ENCODE results near the gene TJP1.
"Not testable (repeated sequence)": the region's sequence is repeated elsewhere in the genome, so short reads cannot be mapped to it uniquely, and the experiment has no call there.

Gene TJP1

GRCh38 chr15:29704950-29705597, 117.2 kb downstream of the TJP1 start:
- DNase-seq (ENCODE audit: low read depth in 2 of 2), result no peak

- DNase-seq (ENCODE audit: low read depth in 2 of 2), result no peak
These were observed 121.1 kb downstream of the TJP1 start for GRCh38 chr15:29701151-29701550.

- no peak for DNase-seq (ENCODE audit: low read depth in 2 of 2)
These were observed 122.0 kb downstream of the TJP1 start for GRCh38 chr15:29700296-29700695.

GRCh38 chr15:29699791-29700190, 122.5 kb downstream of the TJP1 start:
- DNase-seq (ENCODE audit: low read depth in 2 of 2), result no peak

GRCh38 chr15:29698030-29698701, 124.1 kb downstream of the TJP1 start:
- no peak for DNase-seq (ENCODE audit: low read depth in 2 of 2)

- DNase-seq (ENCODE audit: low read depth in 2 of 2), result no peak
These were observed 125.1 kb downstream of the TJP1 start for GRCh38 chr15:29696950-29697738.

- DNase-seq (ENCODE audit: low read depth in 2 of 2), result not testable (repeated sequence)
These were observed 125.8 kb downstream of the TJP1 start for GRCh38 chr15:29696506-29696905.

GRCh38 chr15:29695489-29696167, 126.6 kb downstream of the TJP1 start:
- DNase-seq (ENCODE audit: low read depth in 2 of 2), result no peak

- DNase-seq (ENCODE audit: low read depth in 2 of 2), result no peak
These were observed 129.0 kb downstream of the TJP1 start for GRCh38 chr15:29693225-29693624.

GRCh38 chr15:29692527-29692926, 129.7 kb downstream of the TJP1 start:
- no peak for DNase-seq (ENCODE audit: low read depth in 2 of 2)

GRCh38 chr15:29690765-29691475, 131.3 kb downstream of the TJP1 start:
- no peak for DNase-seq (ENCODE audit: low read depth in 2 of 2)

GRCh38 chr15:29689287-29689986, 132.8 kb downstream of the TJP1 start:
- no peak for DNase-seq (ENCODE audit: low read depth in 2 of 2)

GRCh38 chr15:29688506-29689286, 133.6 kb downstream of the TJP1 start:
- no peak for DNase-seq (ENCODE audit: low read depth in 2 of 2)

- DNase-seq (ENCODE audit: low read depth in 2 of 2), result no peak
These were observed 134.2 kb downstream of the TJP1 start for GRCh38 chr15:29687939-29688505.

GRCh38 chr15:29687204-29687815, 135.0 kb downstream of the TJP1 start:
- no peak for DNase-seq (ENCODE audit: low read depth in 2 of 2)

GRCh38 chr15:29686445-29687203, 135.6 kb downstream of the TJP1 start:
- DNase-seq (ENCODE audit: low read depth in 2 of 2), result no peak

GRCh38 chr15:29686079-29686425, 136.2 kb downstream of the TJP1 start:
- no peak for DNase-seq (ENCODE audit: low read depth in 2 of 2)

- DNase-seq (ENCODE audit: low read depth in 2 of 2), result no peak
These were observed 136.9 kb downstream of the TJP1 start for GRCh38 chr15:29685156-29686078.
